GM12874 (cell line): ENCODE measurements around the gene CLEC4G.

ENCODE experiments used
- TF ChIP-seq, protein P1 (sequence below): IDR thresholded peaks from 2 replicates; pipeline ENCODE4 v1.5.1; 2011; ENCODE audit warnings: low read depth, mild to moderate bottlenecking, control low read depth, low read length, moderate library complexity; ENCODE audit not compliant: insufficient read depth

CLEC4G gene

DNA sequence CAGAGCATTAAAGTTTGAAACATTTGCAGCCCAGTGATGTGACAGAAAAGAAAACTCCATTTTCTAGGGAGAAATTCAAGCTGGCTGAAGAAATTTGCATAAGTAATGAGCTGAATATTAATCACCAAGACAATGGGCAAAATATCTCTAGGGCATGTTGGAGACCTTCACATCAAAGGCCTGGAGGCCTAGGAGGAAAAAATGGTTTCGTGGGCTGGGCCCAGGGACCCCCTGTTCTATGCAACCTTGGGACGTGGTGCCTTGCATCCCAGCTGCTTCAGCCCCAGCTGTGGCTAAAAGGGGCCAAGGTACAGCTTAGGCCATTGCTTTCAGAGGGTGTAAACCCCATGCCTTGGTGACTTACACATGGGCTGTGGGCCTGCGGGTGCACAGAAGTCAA, 25.4 kb upstream of the CLEC4G start:
- TF ChIP-seq, protein P1, sequence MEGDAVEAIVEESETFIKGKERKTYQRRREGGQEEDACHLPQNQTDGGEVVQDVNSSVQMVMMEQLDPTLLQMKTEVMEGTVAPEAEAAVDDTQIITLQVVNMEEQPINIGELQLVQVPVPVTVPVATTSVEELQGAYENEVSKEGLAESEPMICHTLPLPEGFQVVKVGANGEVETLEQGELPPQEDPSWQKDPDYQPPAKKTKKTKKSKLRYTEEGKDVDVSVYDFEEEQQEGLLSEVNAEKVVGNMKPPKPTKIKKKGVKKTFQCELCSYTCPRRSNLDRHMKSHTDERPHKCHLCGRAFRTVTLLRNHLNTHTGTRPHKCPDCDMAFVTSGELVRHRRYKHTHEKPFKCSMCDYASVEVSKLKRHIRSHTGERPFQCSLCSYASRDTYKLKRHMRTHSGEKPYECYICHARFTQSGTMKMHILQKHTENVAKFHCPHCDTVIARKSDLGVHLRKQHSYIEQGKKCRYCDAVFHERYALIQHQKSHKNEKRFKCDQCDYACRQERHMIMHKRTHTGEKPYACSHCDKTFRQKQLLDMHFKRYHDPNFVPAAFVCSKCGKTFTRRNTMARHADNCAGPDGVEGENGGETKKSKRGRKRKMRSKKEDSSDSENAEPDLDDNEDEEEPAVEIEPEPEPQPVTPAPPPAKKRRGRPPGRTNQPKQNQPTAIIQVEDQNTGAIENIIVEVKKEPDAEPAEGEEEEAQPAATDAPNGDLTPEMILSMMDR: no peak

GRCh38 chr19:7756258-7756657, 24.3 kb upstream of the CLEC4G start:
- TF ChIP-seq, protein P1: no peak

DNA sequence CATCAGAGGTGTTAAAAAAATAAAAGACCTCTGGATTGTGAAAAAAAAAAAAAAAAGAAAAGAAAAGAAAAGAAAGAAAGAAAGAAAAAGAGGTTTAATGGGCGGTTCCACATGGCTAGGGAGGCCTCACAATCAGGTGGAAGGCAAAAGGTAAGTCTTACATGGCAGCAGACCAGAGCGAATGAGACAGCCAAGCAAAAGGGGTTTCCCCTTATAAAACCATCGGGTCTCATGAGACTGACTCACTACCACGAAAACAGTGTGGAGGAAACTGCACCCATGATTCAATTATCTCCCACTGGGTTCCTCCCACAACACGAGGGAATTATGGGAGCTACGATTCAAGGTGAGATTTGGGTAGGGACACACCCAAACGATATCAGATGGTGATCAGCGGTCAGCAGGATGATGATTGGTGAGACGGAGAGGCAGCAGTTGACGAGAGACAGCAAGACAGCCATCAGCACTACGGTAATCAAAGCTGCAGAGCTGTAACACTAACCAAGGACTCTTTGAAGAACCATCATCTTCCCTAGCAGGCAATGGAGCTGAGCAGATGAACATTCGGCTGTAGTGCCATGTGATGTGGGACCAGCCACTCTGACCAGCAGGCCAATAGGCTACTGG, 19.4 kb upstream of the CLEC4G start:
- TF ChIP-seq, protein P1: no peak

- TF ChIP-seq, protein P1: peak; percentile 29; the same call in 1 of the 2 replicates
Observed at GRCh38 chr19:7748756-7749155, 16.8 kb upstream of the CLEC4G start.

GRCh38 chr19:7748171-7748570, 16.3 kb upstream of the CLEC4G start:
- TF ChIP-seq, protein P1: no peak

DNA sequence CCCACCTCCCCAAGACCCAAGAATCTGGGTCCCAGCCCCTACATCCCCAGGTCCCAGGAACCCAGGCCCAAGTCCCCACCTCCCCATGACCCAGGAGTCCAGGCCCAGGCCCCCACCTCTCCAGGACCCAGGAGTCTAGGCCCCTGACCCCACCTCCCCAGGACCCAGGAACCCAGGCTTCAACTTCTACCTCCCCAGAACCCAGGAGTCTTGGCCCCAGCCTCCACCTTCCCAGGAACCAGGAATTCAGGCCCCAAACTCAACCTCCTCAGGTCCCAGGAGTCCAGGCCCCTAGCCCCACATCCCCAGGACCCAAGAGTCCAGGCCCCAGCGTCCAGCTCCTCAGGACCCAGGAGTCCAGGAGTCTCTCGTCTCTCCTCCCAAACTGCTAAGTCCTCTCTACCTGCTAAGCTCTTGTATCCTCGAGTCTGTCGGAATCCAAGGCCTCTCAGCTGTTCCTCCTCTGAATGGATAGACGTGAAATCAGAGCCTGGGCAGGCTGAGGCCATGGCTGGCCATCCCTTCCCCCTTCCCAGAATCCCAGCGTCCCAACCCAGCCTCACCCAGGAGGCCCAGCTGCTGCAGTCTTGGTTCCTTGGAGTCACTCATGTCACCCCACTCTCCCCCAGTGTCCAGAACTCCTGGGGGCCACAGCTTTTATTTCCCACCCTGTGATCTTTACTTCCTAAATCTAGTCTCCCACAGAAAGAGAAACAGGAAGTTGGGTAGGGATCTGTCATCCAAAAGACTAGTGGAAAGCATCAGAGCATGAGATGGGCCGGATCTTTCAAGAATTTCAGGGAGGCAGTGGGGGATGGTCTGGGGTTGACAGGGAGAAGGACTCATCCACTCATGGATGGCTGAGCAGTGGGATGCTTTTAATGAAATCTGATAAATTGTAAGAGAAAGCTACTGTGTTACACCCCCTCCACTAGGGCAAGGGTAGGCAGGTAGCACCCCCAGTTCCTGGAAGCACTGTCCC, 15.3 kb upstream of the CLEC4G start, which contains the start of gene CD209:
TSS of gene CD209 (minus strand) at position 632 of the 982 bp plus-strand sequence. CDS start at position 609, 23 bp downstream.
- TF ChIP-seq, protein P1: no peak

DNA sequence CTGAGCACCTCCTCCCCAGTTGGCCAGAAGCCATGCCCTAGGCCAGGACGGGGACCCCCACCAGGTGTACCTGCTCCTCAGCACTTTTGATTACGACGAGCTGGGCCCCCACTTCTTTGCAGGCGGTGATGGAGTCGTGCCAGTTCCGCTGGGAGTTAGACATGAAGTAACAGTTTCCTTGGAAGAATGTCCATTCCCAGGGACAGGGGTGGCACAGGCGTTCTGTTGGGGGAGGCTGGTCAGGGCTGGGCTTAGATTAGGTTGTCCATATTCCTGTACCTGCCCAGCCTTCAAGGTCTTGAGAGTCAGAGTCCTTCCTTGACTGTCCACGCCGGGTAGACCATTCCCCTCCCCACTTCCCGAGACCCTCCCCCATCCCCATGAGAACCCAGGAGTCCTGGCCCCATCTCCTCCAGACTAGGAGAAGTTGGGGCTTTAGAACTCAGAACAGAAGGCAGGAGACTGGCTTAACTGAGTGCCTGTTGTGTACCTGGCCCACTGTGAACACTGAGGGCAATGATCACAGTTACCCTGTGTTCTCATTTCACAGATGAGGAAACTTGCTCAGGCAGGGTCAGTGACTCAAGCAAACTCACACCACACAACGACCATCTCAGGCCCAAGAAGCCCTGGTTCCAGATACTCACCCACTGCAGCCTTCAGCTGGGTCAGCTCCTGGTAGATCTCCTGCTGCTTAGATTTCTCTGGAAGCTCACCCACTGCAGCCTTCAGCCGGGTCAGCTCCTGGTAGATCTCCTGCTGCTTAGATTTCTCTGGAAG, 13.2 kb upstream of the CLEC4G start:
- TF ChIP-seq, protein P1: no peak
